HG03045 (cell line): ENCODE results near the gene CDH13.

Experiments used
- ATAC-seq: cut with Tn5 transposase; IDR thresholded peaks from one replicate; pipeline ENCODE4 v1.9.1; 2021; ENCODE audit warnings: mild to moderate bottlenecking, moderate library complexity; ENCODE audit not compliant: unreplicated experiment

CDH13 gene

GRCh38 chr16:82649766-82650165 lies 23.0 kb downstream of the CDH13 start:
- no peak for ATAC-seq

GRCh38 chr16:82650804-82651203 lies 24.0 kb downstream of the CDH13 start:
- ATAC-seq = no peak

DNA sequence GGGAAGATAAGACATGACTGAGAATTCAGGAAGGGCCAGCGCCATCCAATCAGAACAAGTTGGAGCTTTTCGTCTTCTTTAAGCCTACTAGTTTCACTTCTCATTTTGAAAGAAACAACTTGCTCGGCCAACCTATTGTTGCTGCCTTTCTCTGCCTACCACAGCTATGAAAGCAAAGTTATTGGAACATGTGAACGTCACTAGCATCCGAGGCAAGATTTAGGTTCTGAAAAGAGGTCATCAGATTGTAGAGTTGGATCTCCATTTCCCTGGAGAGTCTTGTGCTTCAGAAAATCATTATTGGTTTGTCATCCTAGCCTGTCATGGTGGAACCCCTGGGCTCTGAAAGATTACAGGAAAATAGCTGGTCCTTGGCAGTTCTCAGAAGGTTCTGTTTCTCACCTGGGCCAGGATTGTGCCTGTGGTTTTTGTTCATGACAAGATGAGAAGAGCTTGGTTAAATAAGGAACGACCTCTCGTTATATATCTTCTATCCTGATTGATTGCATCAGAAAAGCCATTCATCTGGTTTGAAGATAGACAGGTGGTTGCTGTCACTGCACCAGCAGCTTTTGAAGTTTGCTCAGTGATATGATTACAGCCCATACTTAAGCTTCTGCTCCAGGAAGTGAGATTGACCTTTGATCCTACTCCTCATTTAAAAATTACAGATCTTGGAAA lies 25.3 kb downstream of the CDH13 start:
- peak; percentile 48 for ATAC-seq

DNA sequence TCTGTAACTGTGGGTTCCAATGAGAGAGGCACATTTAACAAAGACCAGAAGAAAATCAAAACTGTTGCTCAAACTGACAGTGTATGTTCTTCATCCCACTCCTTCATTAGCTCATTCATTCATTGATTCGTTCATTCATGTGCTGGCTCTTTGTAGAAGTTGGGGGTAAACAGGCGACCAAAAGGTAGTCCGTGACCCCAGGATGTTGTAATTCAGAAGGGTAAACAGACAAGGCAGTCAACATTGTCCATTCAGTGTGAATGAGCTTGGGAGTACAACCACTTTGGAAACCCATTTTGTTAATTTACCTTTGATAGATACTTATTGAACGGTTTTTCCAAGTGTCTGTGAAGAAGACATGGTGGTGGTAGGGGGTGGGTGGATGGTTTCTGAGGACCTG lies 26.1 kb downstream of the CDH13 start:
- no peak for ATAC-seq

GRCh38 chr16:82653550-82654511 lies 27.1 kb downstream of the CDH13 start:
- ATAC-seq = peak; percentile 70

GRCh38 chr16:82655072-82655714 lies 28.4 kb downstream of the CDH13 start:
- no peak for ATAC-seq

DNA sequence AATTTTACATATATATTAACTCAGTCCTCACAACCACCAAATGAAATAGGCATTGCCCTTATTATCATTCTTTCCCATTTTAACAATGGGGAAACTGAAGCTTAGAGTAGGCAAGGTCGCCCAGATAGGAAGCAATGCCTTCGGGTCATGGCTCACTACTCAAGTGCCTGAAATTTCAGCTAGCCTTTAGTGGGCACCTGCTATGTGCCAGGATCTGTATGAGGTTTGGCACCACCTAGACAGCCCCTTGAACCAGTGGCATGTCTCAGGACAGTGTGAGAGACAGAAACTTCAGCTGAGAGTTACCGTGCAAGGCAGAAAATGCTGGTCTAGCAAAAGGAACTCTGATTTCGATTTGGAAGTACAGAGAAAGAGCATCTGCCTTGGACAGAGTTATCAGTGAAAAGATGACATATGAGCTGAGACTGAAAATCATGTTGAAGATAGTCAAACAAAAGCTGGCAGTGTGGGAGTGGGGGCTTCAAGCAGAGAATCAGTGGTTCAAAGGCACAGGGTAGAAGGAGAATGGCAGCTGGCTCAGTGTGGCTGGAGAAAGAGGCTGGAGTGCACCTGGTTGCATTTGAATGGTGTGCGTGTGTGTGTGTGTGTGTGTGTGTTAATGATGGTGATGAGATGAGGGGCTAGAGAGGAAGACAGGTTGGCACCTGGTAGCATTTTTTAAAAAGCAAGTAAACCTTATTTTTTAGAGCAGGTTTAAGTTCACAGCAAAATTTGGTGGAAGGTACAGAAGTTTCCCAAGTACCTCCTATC lies 29.1 kb downstream of the CDH13 start:
- ATAC-seq = no peak

- ATAC-seq = no peak
These were observed 30.5 kb downstream of the CDH13 start for GRCh38 chr16:82657239-82657638.

- ATAC-seq = no peak
These were observed 31.0 kb downstream of the CDH13 start for GRCh38 chr16:82657786-82658185.

DNA sequence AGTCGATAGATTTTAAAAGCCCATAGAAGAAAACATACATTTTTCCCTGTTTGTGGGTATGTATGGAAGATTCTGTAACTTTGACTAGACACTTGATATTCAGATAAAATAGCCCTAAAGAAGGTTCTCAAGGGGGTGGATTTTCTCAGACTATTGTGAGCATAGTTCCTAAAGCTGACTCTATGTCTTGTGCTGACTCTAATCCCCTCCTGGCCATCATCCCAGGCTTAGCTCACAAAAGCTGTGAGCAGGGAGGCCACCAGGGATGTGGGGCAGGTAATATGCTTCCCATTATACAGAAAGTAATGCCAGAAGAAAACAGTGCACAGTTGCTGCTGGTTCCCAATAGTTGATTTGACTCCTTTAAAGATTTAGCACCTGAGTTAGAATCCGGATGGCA lies 32.0 kb downstream of the CDH13 start:
- no peak for ATAC-seq

- no peak for ATAC-seq
These were observed 33.4 kb downstream of the CDH13 start for GRCh38 chr16:82660075-82660645.

DNA sequence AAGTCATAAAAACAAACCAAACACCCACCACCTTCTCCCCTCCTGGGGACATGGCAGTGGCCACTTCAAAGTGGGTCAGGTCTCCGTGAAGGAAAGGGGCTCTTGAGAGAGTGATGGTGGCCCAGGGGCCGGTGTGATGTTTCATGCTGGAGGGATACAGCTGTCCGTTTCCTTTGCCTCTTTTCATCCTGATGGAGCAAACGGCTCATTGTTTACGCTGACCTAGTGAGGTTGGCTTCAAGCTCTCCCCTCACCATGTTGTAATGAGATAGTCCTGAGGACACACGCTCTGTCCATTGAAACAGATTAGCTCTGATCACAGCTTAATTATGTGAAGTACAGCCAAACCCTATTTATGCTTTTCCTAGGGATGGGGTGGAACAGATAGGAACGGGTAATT lies 34.2 kb downstream of the CDH13 start:
- ATAC-seq = no peak

DNA sequence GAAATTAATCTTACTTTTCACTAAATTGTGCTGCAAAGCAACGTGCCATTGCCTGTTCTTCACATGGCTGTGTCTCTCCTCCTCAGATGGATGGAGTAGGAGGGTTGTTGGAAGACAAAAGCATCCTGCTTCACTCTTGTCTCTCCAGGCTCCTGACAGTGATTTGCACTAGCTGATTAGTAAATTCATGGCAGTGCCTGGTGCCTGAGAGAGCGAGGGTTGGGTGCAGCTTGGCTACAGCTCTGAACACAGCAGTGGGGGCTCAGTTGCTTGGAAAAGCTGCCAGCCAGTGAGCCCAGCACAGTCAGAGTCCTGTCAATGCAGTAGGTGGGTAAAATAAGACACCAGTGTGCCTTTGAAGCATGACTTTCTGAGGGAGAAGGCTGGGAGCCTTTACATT lies 37.4 kb downstream of the CDH13 start:
- ATAC-seq = no peak

DNA sequence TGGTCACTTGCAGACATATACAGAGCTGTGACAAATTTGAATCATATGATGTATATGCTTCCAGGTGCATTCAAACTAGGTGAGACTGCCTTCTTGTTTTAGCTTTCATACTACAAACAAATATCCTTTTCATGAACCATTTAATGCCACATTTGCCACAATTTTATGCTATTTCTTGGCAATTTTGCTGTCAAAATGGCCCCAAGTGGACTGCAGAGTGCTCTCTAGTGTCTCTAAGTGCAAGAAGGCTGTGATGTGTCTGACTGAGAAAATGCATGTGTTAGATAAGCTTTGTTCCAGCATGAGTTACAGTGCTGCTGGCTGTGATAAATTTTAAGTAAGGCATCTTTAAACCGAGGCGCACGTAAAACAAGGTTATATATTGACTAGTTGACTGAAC lies 38.3 kb downstream of the CDH13 start:
- no peak for ATAC-seq

GRCh38 chr16:82667437-82667836 lies 40.7 kb downstream of the CDH13 start:
- no peak for ATAC-seq

DNA sequence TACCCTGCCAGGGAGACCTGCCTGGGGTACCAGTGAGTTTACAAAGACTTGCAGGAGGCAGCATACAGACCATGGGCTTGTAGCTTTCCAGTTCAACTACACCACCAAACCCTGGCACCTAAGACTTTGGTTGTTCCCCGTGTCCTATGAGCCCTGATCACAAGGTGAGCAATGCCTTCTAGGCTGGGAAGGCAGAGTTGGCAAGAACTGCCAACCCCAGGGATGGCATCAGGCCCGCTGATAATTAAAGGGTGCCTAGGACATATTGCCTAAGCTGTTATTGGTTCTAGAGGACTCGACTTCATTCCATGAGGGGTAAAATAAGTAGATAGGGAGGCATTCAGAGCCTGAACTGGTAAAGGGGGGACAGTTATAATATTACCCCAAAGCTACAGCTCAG lies 41.3 kb downstream of the CDH13 start:
- no peak for ATAC-seq

DNA sequence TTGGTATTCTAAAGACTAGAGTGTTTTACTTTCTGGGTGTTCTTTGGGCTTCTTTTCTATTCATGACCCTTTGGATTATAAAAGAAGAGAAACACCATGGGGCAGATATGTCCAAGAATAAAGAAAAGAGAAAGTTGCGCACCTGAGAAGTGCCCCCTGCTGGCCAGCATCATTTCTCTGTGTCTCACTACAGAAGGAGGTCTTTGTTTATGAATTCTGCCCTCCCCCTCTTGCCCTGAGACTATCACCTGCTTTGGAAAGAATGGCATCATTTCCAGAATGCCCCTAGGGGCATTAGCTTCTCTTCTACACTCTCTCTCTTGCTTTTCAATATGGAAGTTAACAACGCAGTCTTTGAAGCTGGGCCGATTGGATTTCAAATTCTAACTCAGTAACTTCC lies 45.0 kb downstream of the CDH13 start:
- no peak for ATAC-seq

GRCh38 chr16:82672676-82673075 lies 45.9 kb downstream of the CDH13 start:
- no peak for ATAC-seq

DNA sequence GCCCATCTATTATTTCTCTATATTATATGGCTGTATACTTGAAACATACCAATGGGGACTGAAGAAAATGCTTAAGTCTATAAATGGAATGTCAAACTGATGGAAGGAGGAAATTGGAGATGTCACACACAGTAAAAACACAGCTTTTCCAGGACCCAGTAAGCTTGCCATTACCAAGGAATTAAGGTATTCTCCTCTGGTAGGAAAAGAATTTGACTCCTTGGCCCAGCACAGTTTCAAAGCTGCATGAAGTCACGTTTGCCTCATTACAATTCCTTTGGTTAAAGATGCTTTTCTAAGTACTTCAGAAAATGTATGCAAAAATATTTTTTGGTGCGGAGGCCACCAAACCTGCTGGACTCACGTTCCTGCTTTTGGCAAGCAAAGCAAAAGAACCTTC lies 48.5 kb downstream of the CDH13 start:
- ATAC-seq = no peak

- no peak for ATAC-seq
These were observed 54.8 kb downstream of the CDH13 start for GRCh38 chr16:82681592-82681991.

- ATAC-seq = no peak
These were observed 56.0 kb downstream of the CDH13 start for GRCh38 chr16:82682767-82683166.
